Measurements from ENCODE around the gene ZNF600.
"Not testable (repeated sequence)": the region's sequence is repeated elsewhere in the genome, so short reads cannot be mapped to it uniquely, and the experiment has no call there.

ZNF600 gene

GRCh38 chr19:52742516-52742915 is 44.1 kb downstream of the ZNF600 start:
- no peak overlapping the region for H4K8ac ChIP-seq (ENCODE audit: low read depth, low read length)
- no peak overlapping the region for H2BK120ac ChIP-seq (ENCODE audit: low read depth, low read length)
- H2BK12ac ChIP-seq (ENCODE audit: low read length) = no peak overlapping the region
- H3K9ac ChIP-seq (ENCODE audit: low read depth, low read length, poor library complexity) = no peak overlapping the region
- no peak overlapping the region for H3K4me3 ChIP-seq (ENCODE audit: low read length in 2 of 2)
- no peaks in the 10 kb centered on the region for H3K79me1 ChIP-seq (ENCODE audit: low read depth, low read length)
- H3K27ac ChIP-seq (replicated peaks; ENCODE audit: low read length) = peak overlapping the region; percentile 1
- H2AK5ac ChIP-seq (ENCODE audit: low read depth, low read length) = no peak overlapping the region
- H2AFZ ChIP-seq (ENCODE audit: low read length) = no peak overlapping the region
- H3K4ac ChIP-seq (ENCODE audit: low read length) = no peak overlapping the region
- H3K9me3 ChIP-seq (replicated peaks in 1 of 2; ENCODE audit: control insufficient read depth in 2 of 2, insufficient read depth in 1 of 2, low read depth in 1 of 2, low read length in 2 of 2) = peaks cover 0 to 3% of the 10 kb centered on the region in 2 donors
- H3K27me3 ChIP-seq (ENCODE audit: control insufficient read depth in 3 of 3, insufficient read depth in 3 of 3, low read depth in 1 of 3, low read length in 3 of 3) = no peaks in the 10 kb centered on the region
- peaks cover 0 to 10% of the 10 kb centered on the region in 2 donors for H3K4me1 ChIP-seq (ENCODE audit: control insufficient read depth in 2 of 2, insufficient read depth in 1 of 2, low read depth in 1 of 2, low read length in 2 of 2)
- H4K91ac ChIP-seq (ENCODE audit: low read depth, low read length, poor library complexity) = no peak overlapping the region
- no CpG with 5 or more reads among the region's 3 CpGs for WGBS, 2 donors (ENCODE audit: extremely low coverage in 2 of 2, insufficient read length in 2 of 2, insufficient replicate concordance in 1 of 2)
- DNase-seq (ENCODE audit: low spot score) = no peak
- no peak overlapping the region for H2BK5ac ChIP-seq (ENCODE audit: low read length)
- no peaks in the 10 kb centered on the region for H3K36me3 ChIP-seq (replicated peaks in 1 of 2; ENCODE audit: control insufficient read depth in 2 of 2, insufficient read depth in 2 of 2, low read length in 2 of 2)
- no peak overlapping the region for H3K18ac ChIP-seq (ENCODE audit: low read length)
- no peak overlapping the region for H3K23ac ChIP-seq (ENCODE audit: low read depth, low read length, poor library complexity)
- H3K14ac ChIP-seq (ENCODE audit: low read length) = no peak overlapping the region
- no peak overlapping the region for H3K4me2 ChIP-seq (ENCODE audit: insufficient read depth, low read length, poor library complexity, severe bottlenecking)
- no peak overlapping the region for H2BK15ac ChIP-seq (ENCODE audit: low read length)

GRCh38 chr19:52741951-52742485 is 44.6 kb downstream of the ZNF600 start:
- no peak overlapping the region for H4K91ac ChIP-seq (ENCODE audit: low read depth, low read length, poor library complexity)
- no peaks in the 10 kb centered on the region for H3K27me3 ChIP-seq (ENCODE audit: control insufficient read depth in 3 of 3, insufficient read depth in 3 of 3, low read depth in 1 of 3, low read length in 3 of 3)
- peaks cover 0 to 10% of the 10 kb centered on the region in 2 donors for H3K4me1 ChIP-seq (ENCODE audit: control insufficient read depth in 2 of 2, insufficient read depth in 1 of 2, low read depth in 1 of 2, low read length in 2 of 2)
- H2AK5ac ChIP-seq (ENCODE audit: low read depth, low read length) = no peak overlapping the region
- peak overlapping the region; percentile 1 for H3K27ac ChIP-seq (replicated peaks; ENCODE audit: low read length)
- peak overlapping the region; percentile 22 for H2AFZ ChIP-seq (ENCODE audit: low read length)
- H3K18ac ChIP-seq (ENCODE audit: low read length) = no peak overlapping the region
- H3K9ac ChIP-seq (ENCODE audit: low read depth, low read length, poor library complexity) = no peak overlapping the region
- no peak overlapping the region for H2BK5ac ChIP-seq (ENCODE audit: low read length)
- H3K79me1 ChIP-seq (ENCODE audit: low read depth, low read length) = no peaks in the 10 kb centered on the region
- H3K36me3 ChIP-seq (replicated peaks in 1 of 2; ENCODE audit: control insufficient read depth in 2 of 2, insufficient read depth in 2 of 2, low read length in 2 of 2) = no peaks in the 10 kb centered on the region
- H2BK15ac ChIP-seq (ENCODE audit: low read length) = no peak overlapping the region
- no peak for DNase-seq (ENCODE audit: low spot score)
- no peak overlapping the region for H2BK120ac ChIP-seq (ENCODE audit: low read depth, low read length)
- no peak overlapping the region for H3K23ac ChIP-seq (ENCODE audit: low read depth, low read length, poor library complexity)
- no peak overlapping the region for H3K4me2 ChIP-seq (ENCODE audit: insufficient read depth, low read length, poor library complexity, severe bottlenecking)
- no peak overlapping the region for H2BK12ac ChIP-seq (ENCODE audit: low read length)
- no peak overlapping the region for H3K4ac ChIP-seq (ENCODE audit: low read length)
- H3K4me3 ChIP-seq (ENCODE audit: low read length in 2 of 2) = no peak overlapping the region
- peaks cover 0 to 3% of the 10 kb centered on the region in 2 donors for H3K9me3 ChIP-seq (replicated peaks in 1 of 2; ENCODE audit: control insufficient read depth in 2 of 2, insufficient read depth in 1 of 2, low read depth in 1 of 2, low read length in 2 of 2)
- H3K14ac ChIP-seq (ENCODE audit: low read length) = no peak overlapping the region
- H4K8ac ChIP-seq (ENCODE audit: low read depth, low read length) = no peak overlapping the region
- WGBS, 2 donors (ENCODE audit: extremely low coverage in 2 of 2, insufficient read length in 2 of 2, insufficient replicate concordance in 1 of 2) = no CpG with 5 or more reads among the region's 6 CpGs

- not testable (repeated sequence) for H2BK15ac ChIP-seq (ENCODE audit: low read length); H2BK12ac ChIP-seq (ENCODE audit: low read length); H4K8ac ChIP-seq (ENCODE audit: low read depth, low read length); H3K4ac ChIP-seq (ENCODE audit: low read length); H3K9me3 ChIP-seq (replicated peaks in 1 of 2; ENCODE audit: control insufficient read depth in 2 of 2, insufficient read depth in 1 of 2, low read depth in 1 of 2, low read length in 2 of 2); H3K14ac ChIP-seq (ENCODE audit: low read length); H2BK120ac ChIP-seq (ENCODE audit: low read depth, low read length); H3K23ac ChIP-seq (ENCODE audit: low read depth, low read length, poor library complexity); H3K27ac ChIP-seq (replicated peaks; ENCODE audit: low read length); H3K79me1 ChIP-seq (ENCODE audit: low read depth, low read length); DNase-seq (ENCODE audit: low spot score); H3K36me3 ChIP-seq (replicated peaks in 1 of 2; ENCODE audit: control insufficient read depth in 2 of 2, insufficient read depth in 2 of 2, low read length in 2 of 2); H2AK5ac ChIP-seq (ENCODE audit: low read depth, low read length); H3K27me3 ChIP-seq (ENCODE audit: control insufficient read depth in 3 of 3, insufficient read depth in 3 of 3, low read depth in 1 of 3, low read length in 3 of 3); H2BK5ac ChIP-seq (ENCODE audit: low read length); H4K91ac ChIP-seq (ENCODE audit: low read depth, low read length, poor library complexity); H3K4me3 ChIP-seq (ENCODE audit: low read length in 2 of 2); H3K18ac ChIP-seq (ENCODE audit: low read length); H2AFZ ChIP-seq (ENCODE audit: low read length); H3K4me2 ChIP-seq (ENCODE audit: insufficient read depth, low read length, poor library complexity, severe bottlenecking); H3K9ac ChIP-seq (ENCODE audit: low read depth, low read length, poor library complexity)
- H3K4me1 ChIP-seq (ENCODE audit: control insufficient read depth in 2 of 2, insufficient read depth in 1 of 2, low read depth in 1 of 2, low read length in 2 of 2) = peaks cover 0 to 10% of the 10 kb centered on the region in 2 donors
- WGBS, 2 donors (ENCODE audit: extremely low coverage in 2 of 2, insufficient read length in 2 of 2, insufficient replicate concordance in 1 of 2) = no CpG with 5 or more reads among the region's 7 CpGs
Measured at GRCh38 chr19:52741371-52741770, 45.2 kb downstream of the ZNF600 start.

GRCh38 chr19:52739576-52739975 is 47.0 kb downstream of the ZNF600 start:
- Histone ChIP-seq H3K14ac (ENCODE audit: low read length) (no peak overlapping the region), H3K9me3 (replicated peaks in 1 of 2; ENCODE audit: control insufficient read depth in 2 of 2, insufficient read depth in 1 of 2, low read depth in 1 of 2, low read length in 2 of 2) (peaks cover 1 to 3% of the 10 kb centered on the region in 2 donors), H3K27ac (replicated peaks; ENCODE audit: low read length) (no peak overlapping the region), H3K18ac (ENCODE audit: low read length) (no peak overlapping the region), H2AFZ (ENCODE audit: low read length) (no peak overlapping the region), H3K4me1 (ENCODE audit: control insufficient read depth in 2 of 2, insufficient read depth in 1 of 2, low read depth in 1 of 2, low read length in 2 of 2) (peaks cover 1 to 10% of the 10 kb centered on the region in 2 donors), H2BK12ac (ENCODE audit: low read length) (no peak overlapping the region), H4K8ac (ENCODE audit: low read depth, low read length) (no peak overlapping the region), H4K91ac (ENCODE audit: low read depth, low read length, poor library complexity) (no peak overlapping the region), H2BK120ac (ENCODE audit: low read depth, low read length) (no peak overlapping the region), H3K4me3 (ENCODE audit: low read length in 2 of 2) (no peak overlapping the region), H2AK5ac (ENCODE audit: low read depth, low read length) (no peak overlapping the region), H3K9ac (ENCODE audit: low read depth, low read length, poor library complexity) (no peak overlapping the region), H3K36me3 (replicated peaks in 1 of 2; ENCODE audit: control insufficient read depth in 2 of 2, insufficient read depth in 2 of 2, low read length in 2 of 2) (no peaks in the 10 kb centered on the region), H3K27me3 (ENCODE audit: control insufficient read depth in 3 of 3, insufficient read depth in 3 of 3, low read depth in 1 of 3, low read length in 3 of 3) (no peaks in the 10 kb centered on the region), H3K4ac (ENCODE audit: low read length) (no peak overlapping the region), H3K4me2 (ENCODE audit: insufficient read depth, low read length, poor library complexity, severe bottlenecking) (no peak overlapping the region), H2BK15ac (ENCODE audit: low read length) (no peak overlapping the region), H3K23ac (ENCODE audit: low read depth, low read length, poor library complexity) (no peak overlapping the region), H3K79me1 (ENCODE audit: low read depth, low read length) (no peaks in the 10 kb centered on the region), H2BK5ac (ENCODE audit: low read length) (no peak overlapping the region)
- DNase-seq (ENCODE audit: low spot score) = no peak
- no CpG with 5 or more reads among the region's 14 CpGs for WGBS, 2 donors (ENCODE audit: extremely low coverage in 2 of 2, insufficient read length in 2 of 2, insufficient replicate concordance in 1 of 2)
